ENCODE data around the gene PMEPA1.

PMEPA1 gene

GRCh38 chr20:57661746-57662455, 47.9 kb downstream of the PMEPA1 start:
- DNase-seq (ENCODE audit: extremely low read depth, low read depth): no peak
- TF ChIP-seq, protein P1, sequence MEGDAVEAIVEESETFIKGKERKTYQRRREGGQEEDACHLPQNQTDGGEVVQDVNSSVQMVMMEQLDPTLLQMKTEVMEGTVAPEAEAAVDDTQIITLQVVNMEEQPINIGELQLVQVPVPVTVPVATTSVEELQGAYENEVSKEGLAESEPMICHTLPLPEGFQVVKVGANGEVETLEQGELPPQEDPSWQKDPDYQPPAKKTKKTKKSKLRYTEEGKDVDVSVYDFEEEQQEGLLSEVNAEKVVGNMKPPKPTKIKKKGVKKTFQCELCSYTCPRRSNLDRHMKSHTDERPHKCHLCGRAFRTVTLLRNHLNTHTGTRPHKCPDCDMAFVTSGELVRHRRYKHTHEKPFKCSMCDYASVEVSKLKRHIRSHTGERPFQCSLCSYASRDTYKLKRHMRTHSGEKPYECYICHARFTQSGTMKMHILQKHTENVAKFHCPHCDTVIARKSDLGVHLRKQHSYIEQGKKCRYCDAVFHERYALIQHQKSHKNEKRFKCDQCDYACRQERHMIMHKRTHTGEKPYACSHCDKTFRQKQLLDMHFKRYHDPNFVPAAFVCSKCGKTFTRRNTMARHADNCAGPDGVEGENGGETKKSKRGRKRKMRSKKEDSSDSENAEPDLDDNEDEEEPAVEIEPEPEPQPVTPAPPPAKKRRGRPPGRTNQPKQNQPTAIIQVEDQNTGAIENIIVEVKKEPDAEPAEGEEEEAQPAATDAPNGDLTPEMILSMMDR (IDR thresholded peaks at IDR 0.05; ENCODE audit: low read depth, low read length): no peak

DNA sequence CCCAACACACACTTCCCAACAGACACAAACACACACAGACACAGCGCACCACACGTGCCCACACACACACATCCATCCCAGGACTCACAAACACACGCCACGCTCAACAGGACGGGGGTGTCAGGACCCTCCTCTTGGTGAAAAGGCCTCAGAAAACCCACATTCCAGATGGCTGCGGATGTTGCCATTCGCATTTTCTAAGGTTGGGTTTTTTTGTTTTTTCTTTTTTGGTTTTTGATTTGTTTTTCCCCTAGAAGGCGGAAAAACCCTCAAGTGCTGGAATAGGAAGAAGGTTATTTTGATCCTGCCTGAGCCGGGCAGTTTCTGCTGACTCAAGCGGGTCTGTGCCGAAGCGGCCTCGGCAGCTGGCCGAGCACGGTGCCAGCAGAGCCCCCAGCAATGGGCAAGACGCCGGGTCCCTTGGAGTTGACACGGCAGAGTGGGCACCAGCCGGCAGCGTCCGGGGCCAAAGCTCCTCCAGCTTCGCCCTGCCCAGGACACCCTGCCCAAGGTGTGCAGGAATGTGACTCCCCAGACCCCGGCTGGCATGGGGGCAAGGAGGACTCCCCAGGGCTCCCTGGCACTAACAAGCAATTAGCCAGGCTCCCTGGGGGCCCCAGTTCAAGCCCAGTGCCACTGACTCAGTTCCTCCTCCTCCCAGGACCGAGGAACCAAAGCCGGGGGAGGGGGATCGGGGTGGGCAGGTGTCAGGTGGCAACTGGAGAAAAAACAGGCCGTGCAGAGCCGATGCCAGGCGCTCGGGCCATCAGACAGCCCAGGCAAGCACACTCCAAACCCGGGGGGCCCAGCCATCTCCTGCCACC, 48.7 kb downstream of the PMEPA1 start:
- TF ChIP-seq, protein P1 (IDR thresholded peaks at IDR 0.05; ENCODE audit: low read depth, low read length): no peak
- DNase-seq (ENCODE audit: extremely low read depth, low read depth): no peak

GRCh38 chr20:57660181-57660921, 49.5 kb downstream of the PMEPA1 start:
- TF ChIP-seq, protein P1 (IDR thresholded peaks at IDR 0.05; ENCODE audit: low read depth, low read length): no peak
- no peak for DNase-seq (ENCODE audit: extremely low read depth, low read depth)

DNA sequence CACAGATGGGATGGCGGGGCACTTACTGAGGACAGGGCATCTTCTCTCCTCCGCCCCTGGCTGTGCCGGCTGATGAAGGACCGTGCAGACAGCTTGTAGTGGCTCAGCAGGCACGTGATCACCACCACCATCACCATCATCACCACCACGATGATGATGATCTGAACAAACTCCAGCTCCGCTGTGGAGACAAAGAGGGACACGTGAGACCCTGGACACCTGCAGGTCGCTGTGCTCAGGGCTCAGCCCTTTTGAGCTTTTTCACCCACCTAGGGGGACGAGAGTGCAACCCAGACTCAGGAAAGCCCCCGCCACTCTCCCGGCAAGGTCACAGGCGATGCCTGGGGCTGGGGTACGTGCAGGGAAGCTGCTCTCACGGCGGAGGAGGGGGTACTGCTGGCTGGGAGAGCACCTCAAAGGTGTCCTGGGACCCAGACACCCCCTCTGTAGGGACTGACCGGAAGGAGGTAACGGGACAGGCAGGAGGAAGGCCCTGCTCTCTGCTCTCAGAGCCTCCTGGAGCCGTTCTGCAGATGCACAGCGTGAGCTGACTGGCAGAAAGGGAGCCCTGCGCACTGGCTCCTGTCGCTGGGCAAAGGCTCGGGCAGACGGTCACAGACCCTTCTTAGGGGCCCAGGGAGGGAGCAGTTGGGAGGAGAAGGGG, 50.2 kb downstream of the PMEPA1 start:
- DNase-seq (ENCODE audit: extremely low read depth, low read depth): no peak
- TF ChIP-seq, protein P1 (IDR thresholded peaks at IDR 0.05; ENCODE audit: low read depth, low read length): no peak

- DNase-seq (ENCODE audit: extremely low read depth, low read depth): no peak
- TF ChIP-seq, protein P1 (IDR thresholded peaks at IDR 0.05; ENCODE audit: low read depth, low read length): no peak
Observed at GRCh38 chr20:57658833-57659516, 50.8 kb downstream of the PMEPA1 start.

DNA sequence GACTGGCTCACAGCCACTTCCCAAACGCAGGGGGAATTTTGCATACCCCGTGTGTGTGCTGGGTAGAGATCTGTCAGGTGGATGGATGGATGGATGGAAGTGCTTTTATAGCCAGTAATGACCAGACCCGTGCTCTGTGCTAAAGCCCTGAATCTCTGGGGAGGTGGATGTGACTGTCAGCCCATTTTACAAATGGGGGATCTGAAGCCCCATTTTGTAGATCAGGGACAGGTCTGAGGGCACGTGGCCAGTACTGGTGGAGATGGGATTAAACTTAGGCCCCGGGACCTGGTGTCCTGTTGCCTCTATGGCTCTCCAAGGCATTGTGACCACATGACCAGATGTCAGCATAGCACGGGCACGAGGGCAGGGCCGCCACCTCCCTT, 51.4 kb downstream of the PMEPA1 start:
- no peak for DNase-seq (ENCODE audit: extremely low read depth, low read depth)
- TF ChIP-seq, protein P1 (IDR thresholded peaks at IDR 0.05; ENCODE audit: low read depth, low read length): no peak

Data from AG09319 (cell line).